GM21515 (cell line): Measurements from ENCODE around the gene SRRT.
"Not testable (repeated sequence)": the region's sequence is repeated elsewhere in the genome, so short reads cannot be mapped to it uniquely, and the experiment has no call there.

Experiments
- ATAC-seq: cut with Tn5 transposase; IDR thresholded peaks from one replicate; pipeline ENCODE4 v1.9.1; 2021; ENCODE audit not compliant: unreplicated experiment

Gene SRRT

DNA sequence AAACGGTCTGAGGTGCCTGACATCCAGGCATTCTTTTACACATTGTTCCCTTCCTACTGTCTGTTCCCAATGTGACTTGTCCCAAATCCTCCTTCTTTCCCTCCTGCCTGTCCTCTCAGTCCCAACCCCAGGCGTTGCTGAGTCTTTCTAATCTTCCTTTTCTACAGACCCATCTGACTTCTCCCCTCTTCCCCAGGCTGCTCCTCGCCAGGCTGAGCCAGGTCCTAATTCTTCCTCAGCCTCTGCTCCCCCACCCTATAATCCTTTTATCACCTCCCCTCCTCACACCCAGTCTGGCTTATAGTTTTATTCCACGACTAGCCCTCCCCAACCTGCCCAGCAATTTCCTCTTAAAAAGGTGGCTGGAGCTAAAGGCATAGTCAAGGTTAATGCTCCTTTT lies 48.7 kb downstream of the SRRT start:
- not testable (repeated sequence) for ATAC-seq

DNA sequence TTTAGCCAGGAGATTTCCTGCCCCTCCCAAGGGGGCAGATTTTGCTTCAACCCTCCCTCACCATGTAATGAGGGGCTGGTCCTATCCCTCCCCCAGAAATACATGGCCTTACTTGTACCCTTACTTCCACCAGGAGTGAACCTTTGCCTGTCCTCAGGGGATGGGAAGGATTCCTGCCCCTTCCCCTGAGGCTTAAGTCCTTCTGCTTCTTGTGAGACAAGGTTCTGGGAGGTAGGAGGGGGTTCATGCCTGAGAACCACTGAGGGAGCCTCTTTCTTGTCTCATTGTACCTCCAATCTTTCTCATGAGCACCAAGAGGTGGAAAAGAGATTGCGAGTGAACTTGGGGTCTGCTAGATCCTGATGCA lies 54.9 kb downstream of the SRRT start:
- ATAC-seq: no peak

DNA sequence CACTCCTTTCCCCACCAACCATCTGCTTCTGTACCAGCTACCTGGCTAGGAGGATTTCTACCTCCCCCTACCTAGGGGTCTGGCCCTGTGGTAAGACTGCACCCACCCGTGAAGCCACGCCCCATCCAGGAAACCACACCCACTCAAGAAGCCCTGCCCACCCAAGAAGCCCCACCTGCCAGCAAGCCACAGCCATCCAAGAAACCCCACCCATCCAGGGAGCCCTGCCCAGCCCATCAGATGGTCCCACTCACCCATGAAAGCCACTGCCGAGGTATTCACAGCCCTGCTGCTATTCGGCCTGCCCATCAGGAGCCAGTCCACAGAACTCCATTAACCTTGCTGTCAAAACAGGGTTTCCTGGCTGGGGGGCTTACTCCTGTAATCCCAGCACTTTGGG lies 58.8 kb downstream of the SRRT start:
- no peak for ATAC-seq

DNA sequence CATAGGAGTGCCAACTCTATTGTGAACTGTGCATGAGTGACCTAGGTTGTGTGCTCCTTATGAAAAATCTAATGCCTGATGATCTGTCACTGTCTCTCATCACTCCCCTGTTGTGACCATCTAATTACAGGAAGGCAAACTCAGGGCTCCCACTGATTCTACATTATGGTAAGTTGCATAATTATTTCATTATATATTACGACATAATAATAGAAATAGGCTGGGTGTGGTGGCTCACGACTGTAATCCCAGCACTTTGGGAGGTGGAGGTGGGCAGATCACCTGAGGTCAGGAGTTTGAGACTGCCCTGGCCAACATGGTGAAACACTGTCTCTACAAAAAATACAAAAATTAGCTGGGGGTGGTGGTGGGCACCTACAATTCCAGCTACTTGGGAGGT lies 60.5 kb downstream of the SRRT start:
- ATAC-seq: not testable (repeated sequence)

DNA sequence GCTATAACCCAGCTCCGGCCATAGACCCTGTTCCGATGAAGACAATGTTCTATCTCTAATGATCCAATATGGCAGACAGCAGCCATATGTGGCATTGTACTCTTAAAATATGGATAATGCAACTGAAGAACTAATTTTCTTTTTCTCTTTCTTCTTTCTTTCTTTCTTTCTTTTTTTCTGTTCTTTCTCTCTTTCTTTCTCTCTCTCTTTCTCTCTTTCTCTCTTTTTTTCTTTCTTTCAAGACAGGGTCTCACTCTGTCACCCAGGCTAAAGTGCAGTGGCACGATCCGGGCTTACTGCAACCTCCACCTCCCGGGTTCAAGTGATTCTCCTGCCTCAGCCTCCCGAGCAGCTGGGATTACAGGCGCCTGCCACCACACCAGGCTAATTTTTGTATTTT lies 61.3 kb downstream of the SRRT start:
- not testable (repeated sequence) for ATAC-seq
